BJ (cell line): ENCODE measurements around the gene ARMC9. TPM values are rescaled to one million over a fixed set of nuclear protein-coding genes. Genes with fewer than 3 reads are reported as not detected.

ENCODE experiments used
- CTCF ChIA-PET: fragments of 350-600 bp; formaldehyde crosslinking; extraction: SDS; loops from one replicate; lab custom pipeline; 2021; ENCODE audit warnings: antibody characterized with exemption, inconsistent platforms; lab: Yijun Ruan, JAX
- POLR2A ChIA-PET: fragments of 300-600 bp; sonication (Branson Sonifier 250); formaldehyde crosslinking; extraction: SDS; loops from one replicate; lab custom pipeline; 2021; ENCODE audit warnings: antibody characterized with exemption; lab: Charles Lee
- DNase-seq: peaks from one replicate; pipeline ENCODE4 v3.0.0-alpha.2; 2011; ENCODE audit warnings: low read depth
- H3K27me3 ChIP-seq: 2 replicates; pipeline ENCODE4 v1.6.0; 2011; ENCODE audit warnings: low read length; ENCODE audit not compliant: control insufficient read depth, insufficient read depth
- H3K36me3 ChIP-seq: 2 replicates; pipeline ENCODE4 v1.5.1; 2011; ENCODE audit warnings: low read length; ENCODE audit not compliant: control insufficient read depth, insufficient read depth
- H3K4me3 ChIP-seq: 2 replicates; pipeline ENCODE4 v1.5.1; 2011; ENCODE audit warnings: low read depth, mild to moderate bottlenecking, control low read depth, low read length
- CTCF ChIP-seq: IDR thresholded peaks from 2 replicates; pipeline ENCODE4 v1.5.1; 2011; ENCODE audit warnings: low read depth, mild to moderate bottlenecking, control low read depth, inconsistent platforms, low read length, moderate library complexity; ENCODE audit not compliant: insufficient read depth
- polyA plus RNA-seq: library from polyadenylated mRNA; depleted of rRNA; stranded (reverse); fragments of >200 nt; gene quantifications from 2 replicates; pipeline ENCODE4 v1.2.3, GENCODE V29; 2011

The ARMC9 gene
- polyA plus RNA-seq, 1 experiment: 83.1 TPM

GRCh38 chr2:231331533-231331932, 133.1 kb downstream of the ARMC9 start:
- Histone ChIP-seq H3K27me3 (no peaks in the 10 kb centered on the region), H3K4me3 (no peak overlapping the region), H3K36me3 (peaks cover 31% of the 10 kb centered on the region)
- POLR2A ChIA-PET: no interaction called here
- no peak for TF ChIP-seq CTCF
- CTCF ChIA-PET: no interaction called here
- no peak for DNase-seq

- peaks cover 33% of the 10 kb centered on the region for H3K36me3 ChIP-seq
- H3K27me3 ChIP-seq: no peaks in the 10 kb centered on the region
- POLR2A ChIA-PET: no interaction called here
- no peak for DNase-seq
- no peak for TF ChIP-seq CTCF
- H3K4me3 ChIP-seq: no peak overlapping the region
- CTCF ChIA-PET: no interaction called here
These were observed 134.0 kb downstream of the ARMC9 start for GRCh38 chr2:231332388-231332787.

GRCh38 chr2:231332872-231333500, 134.6 kb downstream of the ARMC9 start:
- POLR2A ChIA-PET: no interaction called here
- DNase-seq: no peak
- CTCF ChIA-PET: no interaction called here
- peaks cover 31% of the 10 kb centered on the region for H3K36me3 ChIP-seq
- H3K4me3 ChIP-seq: no peak overlapping the region
- TF ChIP-seq CTCF: no peak
- H3K27me3 ChIP-seq: no peaks in the 10 kb centered on the region

GRCh38 chr2:231334179-231334930, 135.9 kb downstream of the ARMC9 start:
- TF ChIP-seq CTCF: no peak
- Histone ChIP-seq H3K36me3 (peaks cover 31% of the 10 kb centered on the region), H3K4me3 (no peak overlapping the region), H3K27me3 (no peaks in the 10 kb centered on the region)
- ChIA-PET CTCF (interaction anchor here (1.0 kb wide), 1 partner anchor 17 kb away, joined by 3 read pairs; no protein-coding TSS in a partner anchor), POLR2A (no interaction called here)
- no peak for DNase-seq

DNA sequence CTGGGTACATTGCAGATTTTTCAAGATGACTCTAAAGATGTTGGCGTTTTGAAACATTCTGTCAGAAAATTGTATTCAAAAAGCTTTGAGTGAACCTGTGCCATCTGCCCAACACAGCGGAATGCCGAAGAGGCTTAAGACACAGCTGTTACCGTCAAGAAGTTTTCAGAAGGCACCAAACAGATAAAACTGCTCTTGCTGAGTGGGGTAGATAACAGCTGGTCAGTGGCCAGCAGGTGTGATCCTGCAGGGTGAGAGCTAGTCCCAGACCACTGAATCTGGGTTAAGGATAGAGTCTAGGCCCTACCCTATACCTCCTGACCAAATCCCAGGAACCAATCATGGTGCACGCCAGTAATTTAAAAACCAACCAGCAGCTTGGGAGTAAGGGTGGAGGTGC, 136.6 kb downstream of the ARMC9 start:
- ChIA-PET POLR2A (no interaction called here), CTCF (interaction anchor here (0.6 to 1.0 kb wide), 2 partner anchors 17 to 84 kb away, joined by 3 read pairs; no protein-coding TSS in a partner anchor)
- no peak for TF ChIP-seq CTCF
- Histone ChIP-seq H3K27me3 (no peaks in the 10 kb centered on the region), H3K4me3 (no peak overlapping the region), H3K36me3 (peaks cover 32% of the 10 kb centered on the region)
- DNase-seq: no peak
